H1 (cell line): Measurements from ENCODE around the gene GP9. TPM values are rescaled to one million over a fixed set of nuclear protein-coding genes. Genes with fewer than 3 reads are reported as not detected.

ENCODE experiments used
- EP300 ChIP-seq, 2 experiments: IDR thresholded peaks; 1 replicate in 1 of 2; 2 replicates in 1 of 2; pipeline ENCODE4 v1.6.1; 2011 to 2012; ENCODE audit warnings: low read depth in 2 of 2, low read length in 2 of 2, mild to moderate bottlenecking in 2 of 2, borderline replicate concordance in 1 of 2, inconsistent platforms in 1 of 2, moderate library complexity in 1 of 2
- GTF2F1 ChIP-seq: IDR thresholded peaks from 2 replicates; pipeline ENCODE4 v1.6.1; 2012; ENCODE audit warnings: low read depth, low read length, improper control_type of control experiment, borderline replicate concordance
- RAD21 ChIP-seq, 2 experiments: IDR thresholded peaks in 1 of 2; conservative IDR thresholded peaks in 1 of 2; 2 replicates each; pipeline ENCODE4 v1.6.1; 2011; ENCODE audit warnings: low read depth in 2 of 2, low read length in 2 of 2, improper control_type of control experiment in 1 of 2, inconsistent platforms in 1 of 2, mild to moderate bottlenecking in 1 of 2, moderate library complexity in 1 of 2
- polyA plus RNA-seq, 7 experiments: library from polyadenylated mRNA; depleted of rRNA in 3 of 7; stranded (reverse) in 5 of 7; unstranded in 2 of 7; fragments of >200 nt in 5 of 7; fragments of 200-250 nt in 2 of 7; gene quantifications; 1 replicate in 5 of 7; 2 replicates in 1 of 7; 4 replicates in 1 of 7; pipeline versions ENCODE4 v1.2.1 to v1.2.3, GENCODE V29; 2011 to 2013; ENCODE audit warnings: missing spikeins in 2 of 7, mixed read lengths in 2 of 7
- total RNA-seq: library from RNA; stranded (reverse); fragmentation: NEBNext Ultra II Directional; extraction: Animal tissue kit (Norgen Biotek cat#: 25700); gene quantifications from 2 replicates; pipeline ENCODE4 v1.2.1, GENCODE V29; 2021

The GP9 gene
- total and polyA plus RNA-seq, 2 of the 8 experiments (the other 6 are each of a cell fraction or from before 2014, with no cell fraction given) = not detected

DNA sequence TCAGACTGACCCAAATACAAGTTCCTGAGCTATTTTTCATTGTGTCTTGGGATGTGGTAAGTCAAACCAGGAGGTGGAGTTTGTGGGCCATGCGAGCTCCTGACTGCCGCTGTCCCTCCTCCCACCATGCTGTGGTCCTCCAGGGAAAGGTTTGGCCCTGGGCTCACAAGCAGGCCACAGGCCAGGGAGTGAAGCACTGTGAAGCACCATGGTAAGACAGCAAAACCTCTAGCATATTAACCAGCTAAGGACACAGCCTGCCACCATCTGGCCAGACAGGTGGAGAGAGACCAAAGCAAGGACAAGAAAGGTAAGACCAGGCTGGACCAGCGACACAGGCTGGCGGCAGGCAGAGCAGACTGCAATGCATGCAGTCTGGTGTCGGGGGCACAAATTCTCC, 45.7 kb downstream of the GP9 start (continued):
- TF ChIP-seq RAD21 (IDR thresholded peaks at IDR 0.05 in 1 of 2, conservative IDR thresholded peaks at IDR 0.05 in 1 of 2; ENCODE audit: low read depth in 2 of 2, low read length in 2 of 2) = peak; percentile 25 to 44; a peak in 3 of 4 replicates
- no peak for TF ChIP-seq GTF2F1
- no peak for TF ChIP-seq EP300 (IDR thresholded peaks at IDR 0.05; ENCODE audit: borderline replicate concordance in 1 of 2, low read depth in 2 of 2, low read length in 2 of 2)
